NCI-H2107 treated with DMSO at 0.1 percent for 48 hours (cell line): Measurements from ENCODE around the gene RNF32.
"Not testable (repeated sequence)": the region's sequence is repeated elsewhere in the genome, so short reads cannot be mapped to it uniquely, and the experiment has no call there.

Experiments used
- DNase-seq: peaks from one replicate; lab custom pipeline; 2025; ENCODE audit not compliant: unreplicated experiment; lab: John Stamatoyannopoulos, UW

RNF32 gene

GRCh38 chr7:156673454-156673853 is 32.9 kb downstream of the RNF32 start:
- DNase-seq: no peak

GRCh38 chr7:156673902-156674301 is 33.3 kb downstream of the RNF32 start:
- DNase-seq: no peak

DNA sequence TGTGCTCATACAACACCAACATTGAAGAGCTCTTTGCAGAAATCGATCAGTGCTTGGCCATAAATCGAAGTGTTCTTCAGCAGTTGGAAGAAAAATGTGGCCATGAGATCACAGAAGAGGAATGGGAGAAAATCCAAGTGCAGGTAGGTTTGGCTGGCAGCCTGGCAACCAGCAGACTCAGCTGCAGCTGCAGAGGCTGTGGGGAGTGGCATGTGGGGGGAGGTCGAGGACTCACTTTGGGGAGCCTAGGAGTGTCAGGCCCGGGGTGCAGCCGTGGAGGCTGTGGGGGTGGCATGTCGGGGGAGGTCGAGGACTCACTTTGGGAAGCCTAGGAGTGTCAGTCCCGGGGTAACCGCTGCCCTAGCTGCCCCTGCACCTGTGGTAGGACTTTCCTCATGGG is 35.1 kb downstream of the RNF32 start:
- DNase-seq: no peak

DNA sequence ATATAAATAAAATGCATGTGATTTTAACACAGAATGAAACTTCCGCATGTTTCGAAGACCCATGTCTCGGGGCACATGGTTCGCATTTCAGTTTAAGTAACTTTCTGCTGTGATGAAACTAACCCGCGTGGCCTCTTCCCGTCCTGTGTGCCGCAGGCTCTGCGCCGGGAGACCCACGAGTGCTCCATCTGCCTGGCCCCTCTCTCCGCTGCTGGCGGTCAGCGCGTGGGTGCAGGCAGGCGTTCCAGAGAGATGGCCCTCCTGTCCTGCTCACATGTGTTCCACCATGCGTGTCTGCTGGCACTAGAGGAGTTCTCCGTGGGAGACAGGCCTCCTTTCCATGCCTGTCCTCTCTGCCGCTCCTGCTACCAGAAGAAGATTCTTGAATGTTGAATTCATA is 35.7 kb downstream of the RNF32 start:
- no peak for DNase-seq

DNA sequence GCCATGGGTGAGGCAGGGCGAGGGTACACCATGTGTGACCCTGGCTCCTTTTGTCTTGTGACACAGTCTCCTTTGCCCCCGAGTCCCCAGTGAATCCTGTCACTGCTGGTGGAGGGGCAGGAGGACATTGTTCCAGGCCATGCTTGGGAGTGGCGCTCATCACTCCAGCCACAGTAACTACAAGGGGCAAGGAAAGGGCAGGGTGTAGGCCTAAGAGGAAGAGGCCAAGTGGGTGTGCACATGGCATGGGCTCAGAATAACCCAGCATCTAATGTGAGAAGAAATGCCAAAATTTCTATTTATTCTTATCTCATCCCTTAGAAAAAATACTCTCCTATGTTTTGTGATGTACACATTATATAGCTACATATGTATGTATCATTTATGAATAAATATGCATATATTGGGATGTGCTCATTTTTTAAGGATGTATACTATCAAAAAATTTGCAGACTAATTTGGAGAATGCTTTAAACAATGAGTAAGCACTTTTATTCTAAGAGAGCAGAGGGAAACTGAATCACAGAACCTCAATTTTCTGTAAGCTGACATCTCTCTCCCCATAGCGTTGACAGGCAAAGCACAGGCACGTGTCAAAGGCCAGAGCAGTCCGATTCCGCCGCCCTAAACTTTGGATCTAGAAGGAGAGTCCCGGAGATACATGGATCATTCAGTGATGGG is 36.9 kb downstream of the RNF32 start:
- DNase-seq: no peak

DNA sequence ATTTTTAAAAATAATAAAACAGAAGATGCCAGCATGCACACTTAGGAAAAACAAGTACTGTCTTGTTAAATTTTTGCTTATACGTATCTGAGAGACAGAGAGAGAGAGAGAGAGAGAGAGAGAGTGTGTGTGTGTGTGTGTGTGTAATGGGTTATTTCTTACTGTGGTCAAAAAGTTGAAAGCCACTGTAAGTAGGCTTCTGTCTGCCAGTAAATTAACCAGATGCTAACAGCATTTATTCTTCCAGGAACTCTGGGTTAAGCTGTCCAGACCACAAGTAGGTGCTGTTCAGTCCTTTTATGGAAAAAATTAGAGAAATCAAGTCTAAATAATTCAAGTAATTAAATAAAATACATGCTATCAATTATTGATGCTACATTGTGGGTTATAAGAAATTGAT is 39.7 kb downstream of the RNF32 start:
- no peak for DNase-seq

- no peak for DNase-seq
Observed at GRCh38 chr7:156682928-156683327, 42.4 kb downstream of the RNF32 start.

DNA sequence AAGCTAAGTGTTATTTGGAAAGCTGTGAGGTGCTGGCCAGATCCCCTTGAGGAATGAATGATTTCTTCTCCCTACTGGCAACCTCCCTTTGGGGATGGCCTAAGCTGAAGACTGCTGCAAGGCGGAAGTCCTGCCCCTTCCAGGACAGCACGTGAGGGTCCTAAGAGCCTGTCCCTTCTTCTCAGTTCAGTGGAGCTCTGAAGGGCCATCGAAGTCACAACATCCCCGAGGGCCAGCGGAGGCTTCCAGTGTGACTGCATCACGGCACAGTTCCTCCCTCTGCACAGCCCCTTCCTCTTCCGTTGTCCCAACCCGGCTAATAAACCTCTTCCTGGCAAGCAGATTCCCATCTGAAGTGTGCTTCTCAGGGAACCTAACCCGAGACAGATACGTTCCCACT is 43.7 kb downstream of the RNF32 start:
- no peak for DNase-seq

DNA sequence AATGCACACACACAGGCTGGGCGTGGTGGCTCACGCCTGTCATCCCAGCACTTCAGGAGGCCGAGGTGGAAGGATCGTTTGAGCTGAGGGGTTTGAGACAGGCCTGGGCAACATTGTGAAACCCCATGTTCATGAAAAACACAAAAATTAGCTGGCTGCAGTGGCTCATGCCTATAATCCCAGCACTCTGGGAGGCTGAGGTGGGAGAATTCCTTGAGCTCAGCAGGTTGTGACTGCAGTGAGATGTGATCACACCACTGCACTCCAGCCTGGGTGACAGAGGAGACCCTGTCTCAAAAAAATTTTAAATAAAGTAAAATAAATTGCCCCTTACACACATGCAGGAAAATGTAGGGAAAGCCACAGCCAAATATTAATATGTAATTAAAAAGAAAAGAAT is 44.1 kb downstream of the RNF32 start:
- DNase-seq: no peak

GRCh38 chr7:156691764-156692163 is 51.2 kb downstream of the RNF32 start:
- DNase-seq: no peak

- DNase-seq: no peak
Observed at GRCh38 chr7:156692849-156693248, 52.3 kb downstream of the RNF32 start.

DNA sequence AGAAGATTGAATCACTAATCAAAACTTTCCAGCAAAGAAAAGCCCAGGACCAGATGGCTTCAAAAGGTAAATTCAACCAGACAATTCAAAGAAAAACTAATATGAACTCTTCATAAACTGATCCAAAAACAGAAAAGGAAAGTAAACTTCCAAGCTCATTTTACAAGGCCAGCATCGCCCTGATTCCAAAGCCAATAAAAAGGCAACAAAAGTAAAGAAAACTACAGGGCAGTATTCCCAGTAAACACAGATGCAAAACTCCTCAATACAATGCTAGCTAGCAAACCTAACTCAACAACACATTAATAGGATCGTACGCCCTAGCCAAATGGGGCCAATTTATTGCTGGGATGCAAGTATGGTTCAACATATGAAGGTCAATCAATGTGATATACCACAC is 53.1 kb downstream of the RNF32 start:
- DNase-seq: no peak

DNA sequence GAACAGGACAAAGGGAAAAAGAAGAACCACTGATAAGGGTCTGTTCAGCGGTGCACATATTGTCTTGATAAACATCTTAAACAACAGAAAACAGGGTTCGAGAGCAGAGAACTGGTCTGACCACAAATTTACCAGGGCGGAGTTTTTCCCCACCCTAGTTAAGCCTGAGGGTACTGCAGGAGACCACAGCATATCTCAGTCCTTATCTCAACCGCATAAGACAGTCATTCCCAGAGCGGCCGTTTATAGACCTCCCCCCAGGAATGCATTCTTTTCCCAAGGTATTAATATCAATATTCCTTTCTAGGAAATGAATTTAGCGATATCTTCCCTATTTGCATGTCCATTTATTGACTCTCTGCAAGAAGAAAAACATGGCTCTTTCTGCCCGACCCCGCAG is 56.7 kb downstream of the RNF32 start:
- not testable (repeated sequence) for DNase-seq

- DNase-seq: not testable (repeated sequence)
Observed at GRCh38 chr7:156698512-156698911, 57.9 kb downstream of the RNF32 start.

GRCh38 chr7:156701787-156702186 is 61.2 kb downstream of the RNF32 start:
- not testable (repeated sequence) for DNase-seq

GRCh38 chr7:156702399-156702798 is 61.8 kb downstream of the RNF32 start:
- no peak for DNase-seq

- DNase-seq: no peak
Observed at GRCh38 chr7:156703209-156703608, 62.6 kb downstream of the RNF32 start.

- DNase-seq: no peak
Observed at GRCh38 chr7:156703773-156704482, 63.4 kb downstream of the RNF32 start.

GRCh38 chr7:156722043-156722826 is 81.7 kb downstream of the RNF32 start:
- no peak for DNase-seq

- no peak for DNase-seq
Observed at GRCh38 chr7:156725073-156725472, 84.5 kb downstream of the RNF32 start.

GRCh38 chr7:156725936-156726335 is 85.4 kb downstream of the RNF32 start:
- DNase-seq: no peak
